HepG2 (cell line): Measurements from ENCODE around the gene NBEAL1. TPM values are rescaled to one million over a fixed set of nuclear protein-coding genes. Genes with fewer than 3 reads are reported as not detected.

Experiments used
- ATAC-seq: fragments of 200-7000 bp; cut with Tn5 transposase; 3 replicates; pipeline ENCODE4 v1.9.1; 2020; ENCODE audit warnings: mild to moderate bottlenecking, moderate library complexity
- BruUV-seq: library from RNA; stranded (reverse); fragments of 400-500 nt; replicated peaks from 2 replicates; lab custom pipeline; 2021; lab: Mats Ljungman, UMichigan
- CTCF ChIA-PET: fragments of 300-600 bp; formaldehyde crosslinking; extraction: SDS; loops from one replicate; lab custom pipeline; 2021; ENCODE audit warnings: low total read pairs, inconsistent platforms, low intra/inter-chr PET ratio; lab: Yijun Ruan, JAX
- POLR2A ChIA-PET: fragments of 350-600 bp; sonication (Branson Sonifier 250); formaldehyde crosslinking; loops from one replicate; lab custom pipeline; 2020; ENCODE audit warnings: antibody characterized with exemption, inconsistent platforms; lab: Yijun Ruan, JAX
- DNase-seq: peaks from one replicate; pipeline ENCODE4 v3.0.0-alpha.2; 2015; ENCODE audit warnings: low spot score
- FAIRE-seq: peaks from 3 replicates; lab custom pipeline; 2011; peaks lifted over from hg19 to GRCh38; lab: Jason Lieb, UNC
- H2AFZ ChIP-seq: one replicate; pipeline ENCODE4 v1.6.1; 2011; ENCODE audit warnings: low read length, inconsistent platforms
- H3K27ac ChIP-seq: fragments of 300-600 bp; 3 replicates; pipeline ENCODE4 v1.8.0; 2011; ENCODE audit warnings: mixed run types, mild to moderate bottlenecking, mixed read lengths, low read length, inconsistent platforms; ENCODE audit not compliant: insufficient read depth; ENCODE audit errors: extremely low read length
- H3K27me3 ChIP-seq, 2 experiments: fragments of 200-600 bp in 1 of 2; 2 replicates in 1 of 2; 3 replicates in 1 of 2; pipeline versions ENCODE4 v1.6.0 to v1.8.0; 2011; ENCODE audit warnings: low read length in 2 of 2, mild to moderate bottlenecking in 2 of 2, moderate library complexity in 2 of 2, inconsistent platforms in 1 of 2; ENCODE audit not compliant: insufficient read depth in 2 of 2, control insufficient read depth in 1 of 2
- H3K36me3 ChIP-seq, 2 experiments: fragments of 200-600 bp in 1 of 2; replicated peaks in 1 of 2; 2 replicates in 1 of 2; 3 replicates in 1 of 2; pipeline versions ENCODE4 v1.5.1 to v1.8.0; 2011; ENCODE audit warnings: low read length in 2 of 2, inconsistent platforms in 1 of 2; ENCODE audit not compliant: insufficient read depth in 2 of 2, control insufficient read depth in 1 of 2
- H3K4me1 ChIP-seq: 2 replicates; pipeline ENCODE4 v1.5.1; 2012; ENCODE audit warnings: low read length, inconsistent platforms; ENCODE audit not compliant: insufficient read depth
- H3K4me2 ChIP-seq: 2 replicates; pipeline ENCODE4 v1.6.0; 2011; ENCODE audit warnings: low read depth, low read length, inconsistent platforms
- H3K4me3 ChIP-seq, 3 experiments: fragments of 200-600 bp in 1 of 3; sonication (generic), shearing (Covaris generic) in 1 of 3; replicated peaks in 1 of 3; 2 replicates each; pipeline ENCODE4 v1.5.1; 2011 to 2016; ENCODE audit warnings: low read length in 3 of 3, inconsistent platforms in 2 of 3, low read depth in 2 of 3, mild to moderate bottlenecking in 2 of 3, control low read depth in 1 of 3, mixed read lengths in 1 of 3; ENCODE audit not compliant: insufficient read depth in 1 of 3
- H3K79me2 ChIP-seq: one replicate; pipeline ENCODE4 v1.6.1; 2011; ENCODE audit warnings: low read length, inconsistent platforms; ENCODE audit not compliant: insufficient read depth
- H3K9ac ChIP-seq: 2 replicates; pipeline ENCODE4 v1.6.0; 2011; ENCODE audit warnings: mild to moderate bottlenecking, low read depth, low read length, inconsistent platforms; ENCODE audit not compliant: insufficient read depth
- H3K9me3 ChIP-seq: 2 replicates; pipeline ENCODE4 v1.5.1; 2012; ENCODE audit warnings: mild to moderate bottlenecking, low read length
- H4K20me1 ChIP-seq: 2 replicates; pipeline ENCODE4 v1.6.0; 2011; ENCODE audit warnings: inconsistent platforms, mild to moderate bottlenecking, low read length, moderate library complexity; ENCODE audit not compliant: insufficient read depth
- HOXA3 ChIP-seq: sonication (generic); formaldehyde crosslinking; IDR thresholded peaks from 2 replicates; pipeline ENCODE4 v1.5.0; 2020; ENCODE audit warnings: missing genetic modification reagents
- ISL2 ChIP-seq: sonication (generic); formaldehyde crosslinking; IDR thresholded peaks from 2 replicates; pipeline ENCODE4 v1.5.0; 2020; ENCODE audit warnings: missing genetic modification reagents
- JUND ChIP-seq: sonication (generic); formaldehyde crosslinking; IDR thresholded peaks from 2 replicates; pipeline ENCODE4 v1.8.0; 2022; ENCODE audit warnings: mild to moderate bottlenecking, missing genetic modification reagents
- POGZ ChIP-seq: sonication (generic); formaldehyde crosslinking; IDR thresholded peaks from 2 replicates; pipeline ENCODE4 v1.4.0; 2020; ENCODE audit warnings: mild to moderate bottlenecking, missing genetic modification reagents
- RNF2 ChIP-seq: fragments of 450-650 bp; conservative IDR thresholded peaks from 2 replicates; pipeline ENCODE4 v1.6.1; 2016; ENCODE audit warnings: low read depth
- SMARCE1 ChIP-seq: fragments of 450-650 bp; IDR thresholded peaks from 2 replicates; pipeline ENCODE4 v1.6.1; 2017; ENCODE audit warnings: borderline replicate concordance
- SNAPC2 ChIP-seq: sonication (generic); formaldehyde crosslinking; IDR thresholded peaks from 2 replicates; pipeline ENCODE4 v1.8.1; 2022; ENCODE audit warnings: mild to moderate bottlenecking, missing genetic modification reagents
- SRSF9 ChIP-seq: fragments of 200-400 bp; formaldehyde crosslinking; IDR thresholded peaks from 2 replicates; pipeline ENCODE4 v1.6.1; 2018; ENCODE audit warnings: borderline replicate concordance, mild to moderate bottlenecking, low read depth, low read length; ENCODE audit not compliant: insufficient read depth, poor library complexity, severe bottlenecking
- ZBTB3 ChIP-seq: sonication (generic); formaldehyde crosslinking; IDR thresholded peaks from 2 replicates; pipeline ENCODE4 v1.4.0; 2020; ENCODE audit warnings: low read depth, mild to moderate bottlenecking, moderate library complexity, missing genetic modification reagents, borderline replicate concordance
- ZNF12 ChIP-seq: sonication (generic); formaldehyde crosslinking; IDR thresholded peaks from 2 replicates; pipeline ENCODE4 v1.5.0; 2020; ENCODE audit warnings: missing genetic modification reagents
- ZNF253 ChIP-seq: sonication (generic); formaldehyde crosslinking; IDR thresholded peaks from 2 replicates; pipeline ENCODE4 v1.8.0; 2022; ENCODE audit warnings: mild to moderate bottlenecking, missing genetic modification reagents, borderline replicate concordance
- ZNF335 ChIP-seq: sonication (generic); formaldehyde crosslinking; IDR thresholded peaks from 2 replicates; pipeline ENCODE4 v1.4.0; 2020; ENCODE audit warnings: missing genetic modification reagents
- ZNF703 ChIP-seq: sonication (generic); formaldehyde crosslinking; IDR thresholded peaks from 2 replicates; pipeline ENCODE4 v1.5.1; 2020; ENCODE audit warnings: missing genetic modification reagents, mild to moderate bottlenecking, moderate library complexity, borderline replicate concordance
- ZNF883 ChIP-seq: sonication (generic); formaldehyde crosslinking; IDR thresholded peaks from 2 replicates; pipeline ENCODE4 v1.5.1; 2020; ENCODE audit warnings: mild to moderate bottlenecking, missing genetic modification reagents; ENCODE audit errors: not compliant biosample characterization
- WGBS: methylation state at CpG from one replicate; pipeline ENCODE4 v1.1.6; 2017; ENCODE audit warnings: low lambda C conversion rate; 5-methylcytosine and 5-hydroxymethylcytosine counted together
- in situ Hi-C: cut with HindIII; loops from 2 replicates; pipeline ENCODE4 v1.10.0; 2017; ENCODE audit warnings: low pct_unique_long_range_greater_than_20kb; ENCODE audit not compliant: extremely low pct_ligation_motif_present
- intact Hi-C: fragments of 100-400 bp; cut with micrococcal nuclease; formaldehyde crosslinking; loops from one replicate; pipeline ENCODE4 v1.10.0; 2022; ENCODE audit not compliant: unreplicated experiment
- polyA plus RNA-seq, 8 experiments: library from polyadenylated mRNA; depleted of rRNA in 3 of 8; stranded (reverse) in 7 of 8; unstranded in 1 of 8; fragments of >200 nt; fragmentation: Illumina TruSeq in 4 of 8; extraction: Trizol in 4 of 8; gene quantifications; 2 replicates each; pipeline versions ENCODE4 v1.2.1 to v1.2.3, GENCODE V29; 2011 to 2016; ENCODE audit warnings: low read depth in 4 of 8, missing spikeins in 1 of 8, mixed read lengths in 1 of 8; ENCODE audit not compliant: insufficient read depth in 1 of 8
- total RNA-seq, 5 experiments: library from RNA; depleted of rRNA; stranded (reverse); fragments of >200 nt; fragmentation: Illumina TruSeq; extraction: Trizol; gene quantifications; 2 replicates each; pipeline ENCODE4 v1.2.3, GENCODE V29; 2016; ENCODE audit warnings: low read depth in 1 of 5
- TF ChIP-seq, protein P1 (sequence below): IDR thresholded peaks from 2 replicates; pipeline ENCODE4 v1.6.1; 2018; ENCODE audit warnings: missing genetic modification reagents
- TF ChIP-seq, protein P2 (sequence below): sonication (generic); formaldehyde crosslinking; IDR thresholded peaks from 2 replicates; pipeline ENCODE4 v1.4.0; 2020; ENCODE audit warnings: missing genetic modification reagents
- TF ChIP-seq, protein P3 (sequence below): IDR thresholded peaks from 2 replicates; pipeline ENCODE4 v1.6.1; 2016; ENCODE audit warnings: missing compliant biosample characterization, missing genetic modification reagents, borderline replicate concordance

NBEAL1 gene
- total and polyA plus RNA-seq, 2 of the 13 experiments (the other 11 are each of a cell fraction or from before 2014, with no cell fraction given) = 6.4 to 15.7 TPM

DNA sequence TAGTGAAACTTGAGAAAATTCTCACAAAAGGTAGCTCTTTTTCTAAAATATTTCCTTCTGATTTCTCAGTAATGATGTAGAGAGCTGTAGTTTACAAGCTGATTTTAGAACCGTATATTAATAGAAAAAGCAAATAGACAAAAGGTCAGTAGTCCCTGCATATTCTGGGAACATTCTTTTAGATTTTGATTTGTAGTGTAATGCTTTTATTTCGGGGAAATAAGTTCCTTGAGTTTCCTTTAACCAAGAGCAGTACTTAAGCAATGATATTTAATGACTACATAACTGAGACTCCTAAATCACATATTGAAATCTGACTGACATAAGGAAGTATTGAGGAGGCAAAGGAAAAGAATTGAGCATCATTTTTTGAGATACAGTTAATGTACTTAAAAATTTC lies 22.4 kb downstream of the NBEAL1 start:
- intact Hi-C loops (no loop called here), in situ Hi-C loops (no loop called here)
- no peak for DNase-seq
- ChIA-PET POLR2A (no interaction called here), CTCF (no interaction called here)
- Histone ChIP-seq H3K4me1 (peaks cover 36% of the 10 kb centered on the region), H3K36me3 (peaks cover under 1 to 3% of the 10 kb centered on the region in 2 experiments; a peak in 3 of 5 replicates), H3K27ac (no peak overlapping the region), H2AFZ (no peak overlapping the region), H4K20me1 (no peaks in the 10 kb centered on the region), H3K9ac (no peak overlapping the region), H3K27me3 (no peaks in the 10 kb centered on the region), H3K4me3 (no peak overlapping the region), H3K79me2 (peaks cover 3% of the 10 kb centered on the region), H3K9me3 (no peaks in the 10 kb centered on the region), H3K4me2 (no peak overlapping the region)
- ATAC-seq = no peak
- BruUV-seq = no TSS peak
- no peak for TF ChIP-seq SRSF9
- TF ChIP-seq SNAPC2 (CRISPR knock-in tag) = no peak
- TF ChIP-seq JUND (CRISPR knock-in tag) = no peak
- no peak for TF ChIP-seq ISL2 (CRISPR knock-in tag)
- TF ChIP-seq POGZ = no peak
- WGBS = 90% methylated on average over 2 of the region's 2 CpGs
- no peak for FAIRE-seq

DNA sequence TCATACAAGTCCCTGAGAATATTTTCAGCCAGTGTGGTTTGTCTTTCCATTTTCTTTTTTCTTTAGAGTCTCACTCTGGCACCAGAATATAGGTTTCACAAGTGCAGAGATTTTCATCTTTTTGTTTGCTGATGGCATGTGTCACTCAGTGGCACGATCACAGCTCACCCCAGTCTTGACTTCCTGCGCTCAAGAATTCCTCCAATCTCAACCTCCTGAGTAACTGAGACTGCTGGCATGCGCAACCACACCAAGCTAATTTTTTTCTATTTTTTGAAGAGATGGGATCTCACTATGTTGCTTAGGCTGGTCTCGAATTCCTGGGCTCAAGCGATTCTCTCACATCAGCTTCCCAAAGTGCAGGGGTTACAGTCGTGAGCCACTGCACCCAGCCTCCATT lies 23.9 kb downstream of the NBEAL1 start:
- no TSS peak for BruUV-seq
- ChIA-PET POLR2A (no interaction called here), CTCF (no interaction called here)
- no peaks in the 10 kb centered on the region for H3K9me3 ChIP-seq
- H3K27ac ChIP-seq = no peak overlapping the region
- no peak overlapping the region for H2AFZ ChIP-seq
- no peak overlapping the region for H3K9ac ChIP-seq
- WGBS = 96% methylated on average over 6 of the region's 6 CpGs
- no peaks in the 10 kb centered on the region for H4K20me1 ChIP-seq
- ATAC-seq = no peak
- DNase-seq = no peak
- no peak overlapping the region for H3K4me2 ChIP-seq
- no peak for FAIRE-seq
- H3K36me3 ChIP-seq = peaks cover 1 to 10% of the 10 kb centered on the region in 2 experiments; a peak in 4 of 5 replicates
- H3K27me3 ChIP-seq = no peaks in the 10 kb centered on the region
- peaks cover 40% of the 10 kb centered on the region for H3K4me1 ChIP-seq
- intact Hi-C loops = no loop called here
- peaks cover 3% of the 10 kb centered on the region for H3K79me2 ChIP-seq
- H3K4me3 ChIP-seq = no peak overlapping the region
- in situ Hi-C loops = no loop called here
- no peak for TF ChIP-seq ZNF335
- no peak for TF ChIP-seq ZNF12 (CRISPR knock-in tag)
- TF ChIP-seq SMARCE1 = no peak
- TF ChIP-seq, protein P1, sequence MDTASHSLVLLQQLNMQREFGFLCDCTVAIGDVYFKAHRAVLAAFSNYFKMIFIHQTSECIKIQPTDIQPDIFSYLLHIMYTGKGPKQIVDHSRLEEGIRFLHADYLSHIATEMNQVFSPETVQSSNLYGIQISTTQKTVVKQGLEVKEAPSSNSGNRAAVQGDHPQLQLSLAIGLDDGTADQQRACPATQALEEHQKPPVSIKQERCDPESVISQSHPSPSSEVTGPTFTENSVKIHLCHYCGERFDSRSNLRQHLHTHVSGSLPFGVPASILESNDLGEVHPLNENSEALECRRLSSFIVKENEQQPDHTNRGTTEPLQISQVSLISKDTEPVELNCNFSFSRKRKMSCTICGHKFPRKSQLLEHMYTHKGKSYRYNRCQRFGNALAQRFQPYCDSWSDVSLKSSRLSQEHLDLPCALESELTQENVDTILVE = no peak
- TF ChIP-seq ZNF703 (CRISPR knock-in tag) = no peak
- no peak for TF ChIP-seq ZBTB3 (CRISPR knock-in tag)
- TF ChIP-seq, protein P2, sequence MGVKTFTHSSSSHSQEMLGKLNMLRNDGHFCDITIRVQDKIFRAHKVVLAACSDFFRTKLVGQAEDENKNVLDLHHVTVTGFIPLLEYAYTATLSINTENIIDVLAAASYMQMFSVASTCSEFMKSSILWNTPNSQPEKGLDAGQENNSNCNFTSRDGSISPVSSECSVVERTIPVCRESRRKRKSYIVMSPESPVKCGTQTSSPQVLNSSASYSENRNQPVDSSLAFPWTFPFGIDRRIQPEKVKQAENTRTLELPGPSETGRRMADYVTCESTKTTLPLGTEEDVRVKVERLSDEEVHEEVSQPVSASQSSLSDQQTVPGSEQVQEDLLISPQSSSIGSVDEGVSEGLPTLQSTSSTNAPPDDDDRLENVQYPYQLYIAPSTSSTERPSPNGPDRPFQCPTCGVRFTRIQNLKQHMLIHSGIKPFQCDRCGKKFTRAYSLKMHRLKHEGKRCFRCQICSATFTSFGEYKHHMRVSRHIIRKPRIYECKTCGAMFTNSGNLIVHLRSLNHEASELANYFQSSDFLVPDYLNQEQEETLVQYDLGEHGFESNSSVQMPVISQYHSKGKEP (CRISPR knock-in tag) = no peak
- TF ChIP-seq ZNF253 (CRISPR knock-in tag) = no peak
- TF ChIP-seq ZNF883 (CRISPR knock-in tag) = no peak
- no peak for TF ChIP-seq RNF2
- TF ChIP-seq HOXA3 (CRISPR knock-in tag) = no peak
- TF ChIP-seq, protein P3, sequence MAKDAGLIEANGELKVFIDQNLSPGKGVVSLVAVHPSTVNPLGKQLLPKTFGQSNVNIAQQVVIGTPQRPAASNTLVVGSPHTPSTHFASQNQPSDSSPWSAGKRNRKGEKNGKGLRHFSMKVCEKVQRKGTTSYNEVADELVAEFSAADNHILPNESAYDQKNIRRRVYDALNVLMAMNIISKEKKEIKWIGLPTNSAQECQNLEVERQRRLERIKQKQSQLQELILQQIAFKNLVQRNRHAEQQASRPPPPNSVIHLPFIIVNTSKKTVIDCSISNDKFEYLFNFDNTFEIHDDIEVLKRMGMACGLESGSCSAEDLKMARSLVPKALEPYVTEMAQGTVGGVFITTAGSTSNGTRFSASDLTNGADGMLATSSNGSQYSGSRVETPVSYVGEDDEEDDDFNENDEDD (CRISPR knock-in tag) = no peak
- no peak for TF ChIP-seq POGZ
